ENCODE measurements around the gene AFF1. TPM values are rescaled to one million over a fixed set of nuclear protein-coding genes. Genes with fewer than 3 reads are reported as not detected.

The AFF1 gene
- total RNA-seq, 3 donors from 2014 or later = 20.0 to 35.5 (median 26.5) TPM

DNA sequence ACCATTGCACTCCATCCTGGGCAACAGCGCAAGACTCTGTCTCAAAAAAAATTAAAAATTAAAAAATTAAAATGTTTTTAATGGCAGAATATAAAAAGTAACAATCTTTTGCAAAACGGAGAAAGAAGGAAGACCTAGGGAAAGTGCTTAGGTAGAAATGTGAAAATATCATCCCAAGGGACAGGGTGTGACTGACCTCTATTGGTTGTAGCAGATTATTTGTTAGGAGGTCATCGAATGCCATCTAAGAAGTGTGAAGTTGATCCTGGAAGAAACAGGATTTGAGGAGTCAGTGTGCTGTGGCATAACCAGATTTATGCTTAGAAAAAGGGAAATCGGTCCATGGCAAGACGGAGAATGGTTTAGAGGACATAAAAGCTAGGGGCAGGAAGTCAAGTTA lies 24.4 kb upstream of the AFF1 start:
- no peak for DNase-seq
- Mint-ChIP-seq H3K4me1 (ENCODE audit: low read depth) (peaks cover 20% of the 10 kb centered on the region), H3K4me3 (no peak overlapping the region), H3K27me3 (ENCODE audit: low read depth) (peaks cover 1% of the 10 kb centered on the region), H3K36me3 (ENCODE audit: insufficient read depth) (no peaks in the 10 kb centered on the region), H3K9me3 (no peaks in the 10 kb centered on the region)
- ATAC-seq = no peak

DNA sequence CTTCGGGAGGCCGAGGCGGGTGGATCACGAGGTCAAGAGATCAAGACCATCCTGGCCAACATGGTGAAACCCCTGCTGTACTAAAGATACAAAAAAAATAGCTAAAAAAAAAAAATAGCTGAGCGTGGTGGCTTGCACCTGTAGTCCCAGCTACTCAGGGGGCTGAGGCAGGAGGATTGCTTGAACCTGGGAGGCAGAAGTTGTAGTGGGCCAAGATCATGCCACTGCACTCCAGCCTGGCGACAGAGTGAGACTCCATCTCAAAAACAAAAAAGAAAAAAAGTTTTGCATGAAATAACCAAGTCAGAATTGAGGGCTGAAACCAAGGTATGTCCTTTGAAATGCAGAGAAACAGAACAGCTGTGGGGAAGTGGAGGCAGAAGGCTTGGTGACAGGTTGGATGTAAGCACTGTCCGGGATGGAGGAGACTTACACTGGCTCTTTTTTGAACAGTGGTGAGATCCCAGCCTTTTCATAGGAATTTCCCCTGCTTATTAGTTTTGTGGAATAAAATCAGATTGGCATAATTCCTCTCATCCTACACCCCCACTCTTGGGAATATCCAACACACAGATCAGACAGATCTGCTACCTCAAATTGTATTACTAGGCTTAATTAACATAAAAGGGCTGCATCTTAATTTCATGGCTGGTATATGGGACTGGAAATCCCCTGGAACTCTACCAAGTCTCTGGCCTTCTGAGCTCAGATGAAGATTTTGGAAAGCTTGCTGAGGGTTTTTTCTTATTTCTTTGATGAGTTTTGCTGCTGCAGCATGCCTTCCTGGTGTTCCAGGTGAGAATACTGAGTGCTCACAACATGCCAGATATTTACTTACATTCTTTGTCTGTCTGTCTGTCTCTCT lies 23.8 kb upstream of the AFF1 start:
- no peak for DNase-seq
- H3K36me3 Mint-ChIP-seq (ENCODE audit: insufficient read depth) = no peaks in the 10 kb centered on the region
- peaks cover 1% of the 10 kb centered on the region for H3K27me3 Mint-ChIP-seq (ENCODE audit: low read depth)
- no peak for ATAC-seq
- no peaks in the 10 kb centered on the region for H3K9me3 Mint-ChIP-seq
- no peak overlapping the region for H3K4me3 Mint-ChIP-seq
- peaks cover 20% of the 10 kb centered on the region for H3K4me1 Mint-ChIP-seq (ENCODE audit: low read depth)

DNA sequence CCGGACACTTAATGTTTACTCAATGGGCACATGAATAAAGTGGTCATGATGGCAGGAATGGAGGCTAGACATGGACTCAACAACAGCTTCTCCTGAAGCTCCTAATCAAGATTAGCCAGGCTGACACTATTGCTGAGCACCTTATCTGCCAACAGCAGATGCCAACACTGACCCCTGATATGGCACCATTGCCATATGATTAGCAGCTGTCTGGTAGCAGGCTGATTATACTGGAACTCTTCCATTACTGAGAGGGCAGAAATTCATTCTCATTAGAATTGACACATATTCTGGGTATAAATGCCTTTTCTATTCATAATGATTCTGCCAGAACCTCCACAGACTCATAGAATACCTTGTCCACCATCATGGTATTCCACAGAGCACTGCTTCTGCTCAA lies 18.4 kb upstream of the AFF1 start:
- ATAC-seq (no peak), DNase-seq (no peak)
- peaks cover 1% of the 10 kb centered on the region for H3K36me3 Mint-ChIP-seq (ENCODE audit: insufficient read depth)
- no peaks in the 10 kb centered on the region for H3K9me3 Mint-ChIP-seq
- H3K4me3 Mint-ChIP-seq = no peak overlapping the region
- H3K4me1 Mint-ChIP-seq (ENCODE audit: low read depth) = peaks cover 4% of the 10 kb centered on the region
- no peaks in the 10 kb centered on the region for H3K27me3 Mint-ChIP-seq (ENCODE audit: low read depth)

DNA sequence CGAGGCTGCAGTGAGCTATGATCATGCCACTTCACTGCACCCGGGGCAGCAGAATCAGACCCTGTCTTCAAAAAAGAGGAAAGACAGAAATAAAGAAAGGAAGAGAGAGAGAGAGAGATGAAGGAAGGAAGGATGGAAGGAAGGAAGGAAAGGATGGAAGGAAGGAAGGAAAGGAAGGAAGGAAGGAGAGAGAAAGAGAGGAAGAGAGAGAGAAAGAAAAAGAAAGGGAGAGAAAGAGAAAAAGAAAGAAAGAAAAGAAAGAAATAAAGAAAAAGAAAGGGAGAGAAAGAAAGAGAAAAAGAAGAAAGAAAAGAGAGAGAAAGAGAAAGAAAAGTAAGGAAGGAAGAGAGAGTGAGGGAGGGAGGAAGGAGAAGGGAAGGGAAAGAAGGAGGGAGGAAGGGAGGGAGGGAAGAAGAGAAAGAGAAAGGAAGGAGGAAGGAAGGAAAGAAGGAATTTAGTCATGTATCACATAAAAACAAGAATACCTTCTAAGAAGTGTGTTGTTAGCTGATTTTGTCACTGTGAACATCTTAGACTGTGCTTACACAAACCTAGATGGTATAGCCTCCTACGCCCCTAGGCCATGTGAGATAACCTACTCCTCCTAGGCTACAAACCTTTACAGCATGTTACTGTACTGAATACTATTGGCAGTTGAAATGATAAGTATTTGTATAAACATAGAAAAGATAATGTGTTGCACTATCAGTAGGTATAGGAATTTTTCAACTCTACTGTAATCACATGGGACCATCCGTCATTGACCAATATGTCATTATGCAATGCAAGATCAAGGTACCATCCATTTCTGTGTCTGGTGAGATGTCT lies 17.4 kb upstream of the AFF1 start:
- H3K9me3 Mint-ChIP-seq = no peaks in the 10 kb centered on the region

DNA sequence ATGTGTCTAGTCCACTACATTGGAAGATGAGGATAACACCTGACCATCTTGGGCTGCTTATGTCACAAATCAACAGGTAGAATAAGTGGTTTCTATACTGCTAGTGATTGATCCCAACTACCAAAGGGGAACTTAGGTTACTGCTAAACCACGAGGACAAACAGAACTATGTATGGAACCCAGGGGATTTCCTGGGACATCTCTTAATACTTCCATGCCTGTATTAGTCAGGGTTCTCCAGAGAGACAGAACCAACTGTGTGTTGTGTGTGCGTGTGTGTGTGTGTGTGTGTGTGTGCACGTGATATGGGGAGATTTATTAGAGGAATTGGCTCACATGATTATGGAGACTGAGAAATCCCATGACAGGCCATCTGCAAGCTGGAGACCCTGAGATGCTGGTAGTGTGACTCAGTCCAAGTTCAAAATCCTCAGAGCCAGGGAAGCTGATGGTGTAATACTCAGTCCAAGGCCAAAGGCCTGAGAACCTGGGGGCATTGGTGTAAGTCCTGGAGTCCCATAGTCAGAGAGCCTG lies 16.2 kb upstream of the AFF1 start:
- no peak for ATAC-seq
- no peaks in the 10 kb centered on the region for H3K4me1 Mint-ChIP-seq (ENCODE audit: low read depth)
- H3K36me3 Mint-ChIP-seq (ENCODE audit: insufficient read depth) = peaks cover 1% of the 10 kb centered on the region
- H3K9me3 Mint-ChIP-seq = no peaks in the 10 kb centered on the region
- no peak for DNase-seq
- no peak overlapping the region for H3K4me3 Mint-ChIP-seq
- H3K27me3 Mint-ChIP-seq (ENCODE audit: low read depth) = no peaks in the 10 kb centered on the region

More for the DNA sequence above, 17.4 kb upstream of the AFF1 start:
- H3K36me3 Mint-ChIP-seq (ENCODE audit: insufficient read depth) = peaks cover 1% of the 10 kb centered on the region
- ATAC-seq (no peak), DNase-seq (no peak)
- H3K27me3 Mint-ChIP-seq (ENCODE audit: low read depth) = no peaks in the 10 kb centered on the region
- peaks cover under 1% of the 10 kb centered on the region for H3K4me1 Mint-ChIP-seq (ENCODE audit: low read depth)
- H3K4me3 Mint-ChIP-seq = no peak overlapping the region

DNA sequence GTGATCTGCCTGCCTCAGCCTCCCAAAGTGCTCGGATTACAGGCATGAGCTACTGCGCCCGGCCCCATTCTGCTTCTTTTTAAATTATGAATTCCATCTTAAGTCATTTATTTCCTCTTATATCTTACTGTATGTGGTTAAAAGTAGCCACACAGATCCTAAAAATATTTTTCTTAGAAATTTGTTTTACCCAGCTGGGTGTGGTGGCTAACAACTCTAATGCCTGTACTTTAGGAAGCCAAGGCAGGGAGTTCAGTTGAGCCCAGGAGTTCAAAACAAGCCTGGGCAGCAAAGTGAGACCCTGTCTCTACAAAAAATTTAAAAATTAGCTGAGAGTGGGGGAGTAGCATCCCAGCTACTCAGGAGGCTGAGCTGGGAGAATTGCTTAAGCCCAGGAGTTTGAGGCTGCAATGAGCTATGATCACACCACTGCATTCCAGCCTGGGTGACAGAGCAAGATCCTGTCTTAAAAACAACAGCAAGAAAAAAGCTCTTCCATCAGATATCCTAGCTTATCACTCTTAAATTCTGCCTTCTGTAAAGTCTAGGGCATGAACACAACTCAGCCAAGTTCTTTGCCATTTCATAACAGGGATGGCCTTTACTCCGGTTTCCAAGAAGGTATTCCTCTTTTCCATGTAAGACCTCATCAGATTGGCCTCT lies 15.1 kb upstream of the AFF1 start:
- ATAC-seq (no peak), DNase-seq (no peak)
- Mint-ChIP-seq H3K4me3 (no peak overlapping the region), H3K36me3 (ENCODE audit: insufficient read depth) (peaks cover 1% of the 10 kb centered on the region), H3K4me1 (ENCODE audit: low read depth) (no peaks in the 10 kb centered on the region), H3K27me3 (ENCODE audit: low read depth) (no peaks in the 10 kb centered on the region), H3K9me3 (no peaks in the 10 kb centered on the region)

DNA sequence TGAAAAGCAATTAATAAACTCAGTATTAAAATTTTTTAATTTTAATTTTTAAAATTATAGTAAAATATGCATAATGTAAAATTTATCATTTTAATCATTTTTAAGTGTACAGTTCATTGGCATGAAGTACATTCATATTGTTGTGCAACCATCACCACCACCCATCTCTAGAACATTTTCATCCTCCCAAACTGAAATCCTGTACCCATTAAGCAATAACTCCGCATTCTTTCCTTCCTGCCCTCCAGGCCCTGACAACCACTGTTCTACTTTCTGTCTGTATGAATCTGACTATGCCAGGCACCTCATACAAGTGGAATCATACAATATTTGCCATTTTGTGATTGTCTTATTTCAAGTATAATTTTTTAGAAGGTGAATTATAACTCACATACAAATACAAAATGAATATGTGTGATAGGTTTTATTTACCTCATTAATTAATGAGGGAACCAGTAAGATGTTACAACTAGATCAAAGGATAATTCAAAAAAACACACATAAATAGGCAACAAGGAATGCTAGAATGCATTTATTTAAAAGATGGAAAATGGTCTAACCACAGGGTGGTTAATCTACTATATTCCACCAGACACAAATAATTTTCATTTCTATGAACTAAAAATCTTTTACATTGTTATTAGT lies 13.1 kb upstream of the AFF1 start:
- Mint-ChIP-seq H3K4me1 (ENCODE audit: low read depth) (no peaks in the 10 kb centered on the region), H3K4me3 (no peak overlapping the region), H3K27me3 (ENCODE audit: low read depth) (no peaks in the 10 kb centered on the region), H3K9me3 (no peaks in the 10 kb centered on the region), H3K36me3 (ENCODE audit: insufficient read depth) (peaks cover 1% of the 10 kb centered on the region)
- ATAC-seq = no peak
- DNase-seq = no peak

DNA sequence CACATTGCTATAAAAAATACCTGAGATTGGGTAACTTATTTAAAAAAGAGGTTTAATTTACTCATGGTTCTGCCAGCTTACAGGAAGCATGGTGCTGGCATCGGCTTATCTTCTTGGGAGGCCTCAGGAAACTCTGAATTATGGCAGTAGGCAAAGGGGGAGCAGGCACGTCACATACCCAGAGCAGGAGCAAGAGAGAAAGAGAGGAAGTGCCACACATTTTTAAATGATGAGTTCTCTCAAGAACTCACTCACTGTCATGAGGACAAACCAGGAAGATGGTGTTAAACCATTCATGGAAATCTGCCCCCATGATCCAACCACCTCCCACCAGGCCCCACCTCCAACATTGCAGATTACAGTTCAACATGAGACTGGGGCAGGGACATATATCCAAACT lies 10.0 kb upstream of the AFF1 start:
- Mint-ChIP-seq H3K36me3 (ENCODE audit: insufficient read depth) (no peaks in the 10 kb centered on the region), H3K27me3 (ENCODE audit: low read depth) (no peaks in the 10 kb centered on the region), H3K9me3 (no peaks in the 10 kb centered on the region), H3K4me3 (no peak overlapping the region), H3K4me1 (ENCODE audit: low read depth) (peaks cover 15% of the 10 kb centered on the region)
- DNase-seq = no peak
- no peak for ATAC-seq

DNA sequence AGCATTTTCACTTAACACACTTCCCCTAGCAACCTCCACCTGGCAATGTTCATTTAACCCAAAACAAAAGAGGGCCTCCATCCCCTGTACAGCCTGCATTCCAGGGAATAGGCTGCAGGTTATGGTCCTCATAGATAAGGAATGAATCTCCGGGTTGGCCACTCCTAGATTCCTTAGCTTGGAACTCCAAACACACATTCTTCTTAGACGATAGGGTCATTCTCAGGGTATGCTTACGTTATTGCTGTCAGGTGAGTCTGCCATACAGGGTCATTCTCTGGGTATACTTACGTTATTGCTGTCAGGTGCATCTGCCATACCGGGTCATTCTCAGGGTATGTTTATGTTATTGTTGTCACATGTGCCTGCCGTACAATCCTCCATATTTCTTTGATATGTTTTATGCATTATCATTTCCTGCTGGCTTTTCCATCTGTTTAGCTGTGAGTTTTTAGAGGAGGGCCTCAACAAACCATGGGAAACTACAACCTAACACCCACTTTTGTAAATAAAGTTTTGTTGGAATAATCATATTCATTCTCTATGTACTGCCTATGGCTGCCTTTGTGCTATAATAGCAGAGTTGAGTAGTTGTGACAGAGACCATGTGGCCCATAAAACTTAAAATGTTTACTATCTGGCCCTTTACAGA lies 8.2 kb upstream of the AFF1 start:
- DNase-seq (no peak), ATAC-seq (no peak)
- Mint-ChIP-seq H3K36me3 (ENCODE audit: insufficient read depth) (peaks cover 3% of the 10 kb centered on the region), H3K4me1 (ENCODE audit: low read depth) (peaks cover 15% of the 10 kb centered on the region), H3K4me3 (no peak overlapping the region), H3K9me3 (no peaks in the 10 kb centered on the region), H3K27me3 (ENCODE audit: low read depth) (no peaks in the 10 kb centered on the region)

DNA sequence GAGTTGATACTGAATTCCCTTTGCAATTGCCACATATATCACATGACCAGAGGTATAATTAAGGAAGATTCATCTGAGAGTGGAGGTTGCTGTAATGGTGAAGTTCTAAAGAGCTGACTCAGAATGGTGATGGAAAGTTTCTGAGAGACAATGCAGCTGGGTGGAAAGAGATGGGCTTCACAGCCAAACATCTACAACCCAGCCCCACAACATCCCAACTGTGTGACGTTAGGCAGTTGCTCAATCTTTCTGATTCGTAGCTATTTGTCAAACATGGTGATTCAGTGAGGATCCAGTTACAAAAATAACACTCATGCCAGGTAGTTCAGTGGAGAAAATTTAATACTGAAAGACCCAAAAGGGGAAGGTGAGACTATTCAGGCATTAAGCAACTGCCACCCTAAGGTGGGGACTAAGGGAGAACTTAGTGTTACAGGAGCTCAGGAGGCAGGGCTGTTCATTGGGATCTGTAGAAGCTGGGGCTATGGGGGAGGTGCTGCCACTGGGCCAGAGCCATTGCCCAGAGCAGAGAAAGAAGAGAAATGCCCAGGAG lies 6.9 kb upstream of the AFF1 start:
- DNase-seq (no peak), ATAC-seq (peak; percentile 63 to 73)
- Mint-ChIP-seq H3K4me1 (ENCODE audit: low read depth) (peaks cover 15% of the 10 kb centered on the region), H3K4me3 (no peak overlapping the region), H3K27me3 (ENCODE audit: low read depth) (no peaks in the 10 kb centered on the region), H3K9me3 (no peaks in the 10 kb centered on the region), H3K36me3 (ENCODE audit: insufficient read depth) (peaks cover 3% of the 10 kb centered on the region)

DNA sequence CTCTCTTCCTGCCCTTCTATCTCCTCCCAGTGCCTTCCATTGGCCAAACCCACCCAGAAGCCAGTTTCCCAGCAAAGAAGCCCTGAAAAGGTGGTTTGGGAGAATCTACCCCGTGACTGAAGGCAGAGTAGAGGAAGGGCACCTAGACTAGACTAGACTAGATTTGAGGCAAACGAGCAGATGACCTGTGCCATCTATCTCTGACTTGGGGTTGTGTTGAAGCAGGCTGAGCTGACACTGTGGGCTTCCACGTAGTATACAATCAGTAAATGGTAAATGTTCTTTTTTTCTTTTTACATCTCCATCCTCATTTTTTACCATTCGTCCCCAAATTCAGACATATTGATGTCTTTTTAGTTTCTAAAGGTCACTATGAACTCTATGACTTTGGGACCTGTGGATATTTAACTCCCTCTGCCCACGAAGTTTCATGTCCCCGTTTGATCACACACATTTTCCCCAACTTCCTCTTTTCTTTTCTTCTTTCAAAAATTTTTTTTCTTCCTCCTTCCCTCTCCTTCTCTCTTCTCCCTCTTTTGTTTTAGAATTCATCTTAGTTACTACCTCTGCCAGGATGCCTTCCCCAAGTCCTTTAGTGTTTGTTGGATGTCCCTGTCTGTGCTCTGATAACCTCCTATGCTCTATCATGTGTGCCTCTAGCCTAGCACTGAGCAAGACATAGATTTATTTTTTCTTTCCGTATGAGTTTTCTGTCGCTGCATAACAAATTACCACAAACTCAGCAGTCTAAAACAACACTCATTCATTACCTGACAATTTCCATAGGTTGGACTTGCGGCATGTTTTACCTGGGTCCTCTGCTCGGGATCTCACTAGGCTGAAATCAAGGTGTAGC lies 6.2 kb upstream of the AFF1 start:
- no peaks in the 10 kb centered on the region for H3K27me3 Mint-ChIP-seq (ENCODE audit: low read depth)
- DNase-seq (no peak), ATAC-seq (no peak)
- H3K9me3 Mint-ChIP-seq = no peaks in the 10 kb centered on the region
- H3K36me3 Mint-ChIP-seq (ENCODE audit: insufficient read depth) = peaks cover 3% of the 10 kb centered on the region
- H3K4me1 Mint-ChIP-seq (ENCODE audit: low read depth) = peaks cover 17% of the 10 kb centered on the region
- no peak overlapping the region for H3K4me3 Mint-ChIP-seq

DNA sequence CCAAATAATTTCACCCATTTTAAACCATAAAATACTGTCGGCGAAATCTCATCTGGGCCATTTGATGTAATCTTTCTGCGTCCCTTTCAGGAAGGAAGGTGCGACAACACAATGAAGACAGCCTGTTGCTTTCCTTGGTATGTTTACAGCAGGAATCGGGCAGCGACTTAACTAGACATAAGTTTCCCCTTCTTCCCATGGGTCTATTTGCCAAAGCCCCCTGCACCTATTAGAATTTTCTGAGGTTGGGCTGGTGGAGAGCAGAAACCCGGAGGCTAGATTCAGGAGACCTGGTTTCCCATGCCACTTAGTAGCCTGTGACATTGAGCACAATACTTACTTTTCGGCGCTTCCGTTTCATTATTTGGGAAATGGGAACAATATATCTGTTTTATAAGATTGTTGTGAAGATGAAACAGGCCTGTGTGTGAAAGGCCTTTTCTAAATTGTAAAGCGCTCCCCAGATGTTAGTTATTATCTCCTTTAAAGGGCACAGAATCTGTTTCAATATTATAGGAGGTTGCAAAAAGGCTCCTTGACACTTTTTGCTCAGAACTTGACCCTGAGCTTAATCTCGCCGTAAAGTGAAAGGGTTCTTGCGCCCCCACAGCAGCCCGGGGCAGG lies 552 bp upstream of the AFF1 start:
- H3K4me1 Mint-ChIP-seq (ENCODE audit: low read depth) = peaks cover 41% of the 10 kb centered on the region
- H3K4me3 Mint-ChIP-seq = peak overlapping the region; percentile 87
- no peak for DNase-seq
- no peak for ATAC-seq
- peaks cover 3% of the 10 kb centered on the region for H3K36me3 Mint-ChIP-seq (ENCODE audit: insufficient read depth)
- no peaks in the 10 kb centered on the region for H3K9me3 Mint-ChIP-seq
- no peaks in the 10 kb centered on the region for H3K27me3 Mint-ChIP-seq (ENCODE audit: low read depth)
